GM12874 (cell line): ENCODE measurements around the gene GALNTL6.

Source experiments
- CTCF ChIP-seq: IDR thresholded peaks from 2 replicates; pipeline ENCODE4 v1.5.1; 2011; ENCODE audit warnings: low read depth, mild to moderate bottlenecking, control low read depth, low read length, moderate library complexity; ENCODE audit not compliant: insufficient read depth

The GALNTL6 gene

GRCh38 chr4:173073939-173074500, 1260.8 kb downstream of the GALNTL6 start:
- TF ChIP-seq CTCF = no peak

- no peak for TF ChIP-seq CTCF
Measured at GRCh38 chr4:173074501-173074946, 1261.3 kb downstream of the GALNTL6 start.

GRCh38 chr4:173076903-173077634, 1263.9 kb downstream of the GALNTL6 start:
- TF ChIP-seq CTCF = no peak

- no peak for TF ChIP-seq CTCF
Measured at GRCh38 chr4:173088144-173088543, 1274.9 kb downstream of the GALNTL6 start.
